Measurements from ENCODE around the gene FAM50B.
"Not testable (repeated sequence)": the region's sequence is repeated elsewhere in the genome, so short reads cannot be mapped to it uniquely, and the experiment has no call there.

The FAM50B gene

GRCh38 chr6:3849681-3850450, 693 bp downstream of the FAM50B start:
- DNase-seq (ENCODE audit: low read depth, low spot score): peak; percentile 41

DNA sequence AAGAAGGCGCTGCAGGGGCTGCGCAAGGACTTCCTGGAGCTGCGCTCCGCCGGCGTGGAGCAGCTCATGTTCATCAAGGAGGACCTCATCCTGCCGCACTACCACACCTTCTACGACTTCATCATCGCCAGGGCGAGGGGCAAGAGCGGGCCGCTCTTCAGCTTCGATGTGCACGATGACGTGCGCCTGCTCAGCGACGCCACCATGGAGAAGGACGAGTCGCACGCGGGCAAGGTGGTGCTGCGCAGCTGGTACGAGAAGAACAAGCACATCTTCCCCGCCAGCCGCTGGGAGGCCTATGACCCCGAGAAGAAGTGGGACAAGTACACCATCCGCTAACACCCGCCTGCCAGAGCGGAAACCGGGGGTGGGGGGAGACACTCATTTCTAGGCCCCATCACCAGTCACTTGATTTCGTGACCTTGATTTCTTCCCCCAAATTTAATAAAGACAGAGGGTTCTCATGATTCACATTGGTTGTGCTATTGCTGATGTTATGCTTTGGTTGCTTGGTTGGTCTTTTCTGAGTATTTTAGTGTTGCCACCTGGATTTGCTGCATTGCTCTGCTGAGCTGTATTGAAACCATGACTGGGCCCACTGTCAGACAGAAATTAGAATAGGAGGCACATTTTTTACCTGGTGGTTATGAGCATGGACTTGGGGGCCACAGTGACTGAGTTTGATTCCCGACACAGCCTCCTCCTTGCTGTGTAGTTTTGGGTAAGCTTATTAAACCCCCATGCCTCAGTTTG, 1.5 kb downstream of the FAM50B start:
- no peak for DNase-seq (ENCODE audit: low read depth, low spot score)

- no peak for DNase-seq (ENCODE audit: low read depth, low spot score)
These were observed 2.7 kb downstream of the FAM50B start for GRCh38 chr6:3851839-3852238.

DNA sequence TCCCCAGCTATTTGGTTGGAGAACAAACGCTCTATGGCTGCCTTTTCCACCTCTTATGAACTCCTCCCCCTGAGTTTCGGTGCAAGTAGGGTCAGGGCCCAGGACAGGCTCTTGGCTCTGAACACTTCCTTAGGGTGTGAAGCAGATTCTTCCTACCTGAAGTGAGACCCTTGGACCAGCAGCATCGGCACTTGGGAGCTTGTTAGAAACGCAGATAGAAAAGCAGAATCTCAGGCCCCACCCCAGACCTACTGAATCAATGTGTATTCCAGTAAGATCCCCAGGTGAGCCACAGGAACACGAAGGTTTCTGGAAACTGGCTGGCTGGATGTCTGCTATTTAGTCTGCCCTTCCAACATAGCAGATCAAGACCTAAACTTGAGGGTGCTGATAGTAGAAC, 3.2 kb downstream of the FAM50B start:
- DNase-seq (ENCODE audit: low read depth, low spot score): no peak

GRCh38 chr6:3855866-3856265, 6.7 kb downstream of the FAM50B start:
- DNase-seq (ENCODE audit: low read depth, low spot score): no peak

DNA sequence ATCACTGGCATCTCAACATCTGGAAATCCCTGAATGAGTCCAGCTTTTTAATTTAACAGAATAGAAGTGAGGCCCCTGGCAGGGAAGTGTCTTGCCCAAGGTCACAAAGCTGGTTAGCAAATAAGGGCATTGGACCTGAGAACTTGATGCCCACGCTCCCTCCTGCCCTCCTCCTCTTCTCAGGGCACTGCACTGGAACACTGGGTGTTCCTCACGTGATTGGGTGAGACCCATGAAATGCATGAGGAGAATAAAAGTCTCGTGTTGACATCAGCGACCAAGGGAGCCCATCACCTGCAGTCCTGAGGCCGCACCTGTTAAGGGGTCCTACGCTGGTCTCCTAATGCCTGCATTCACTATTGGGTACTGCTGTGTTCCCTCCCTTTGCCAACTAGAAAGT, 7.4 kb downstream of the FAM50B start:
- no peak for DNase-seq (ENCODE audit: low read depth, low spot score)

GRCh38 chr6:3857468-3858456, 8.6 kb downstream of the FAM50B start:
- DNase-seq (ENCODE audit: low read depth, low spot score): no peak

DNA sequence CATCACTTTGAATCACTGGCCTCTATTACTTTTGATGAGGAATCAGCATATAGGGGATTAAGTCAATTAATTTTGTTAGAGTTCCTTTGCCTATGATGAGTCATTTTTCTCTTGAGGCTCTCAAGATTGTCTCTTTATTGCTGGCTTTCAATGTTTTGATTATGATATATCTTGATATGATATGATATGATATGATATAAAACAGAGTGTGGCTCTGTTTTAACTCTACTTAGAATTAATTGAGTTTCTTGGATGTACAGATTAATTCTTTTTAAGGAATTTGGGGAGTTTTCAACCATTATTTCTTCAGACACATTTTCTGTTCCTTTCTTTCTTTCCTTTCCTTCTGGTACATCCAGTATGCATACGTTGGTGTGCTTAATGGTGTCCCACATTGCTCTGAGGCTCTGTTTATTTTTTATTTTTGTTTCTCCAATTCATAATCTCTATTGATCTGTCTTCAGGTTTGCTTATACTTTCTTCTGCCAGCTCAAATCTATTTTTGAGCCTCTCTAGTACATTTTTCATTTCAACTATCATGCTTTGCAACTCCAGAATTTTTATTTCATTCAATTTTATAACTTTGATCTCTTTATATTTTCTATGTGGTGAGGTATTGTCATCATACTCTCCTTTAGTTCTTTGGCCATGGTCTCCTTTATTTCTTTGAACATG, 10.8 kb downstream of the FAM50B start:
- no peak for DNase-seq (ENCODE audit: low read depth, low spot score)

GRCh38 chr6:3861424-3861823, 12.3 kb downstream of the FAM50B start:
- no peak for DNase-seq (ENCODE audit: low read depth, low spot score)

DNA sequence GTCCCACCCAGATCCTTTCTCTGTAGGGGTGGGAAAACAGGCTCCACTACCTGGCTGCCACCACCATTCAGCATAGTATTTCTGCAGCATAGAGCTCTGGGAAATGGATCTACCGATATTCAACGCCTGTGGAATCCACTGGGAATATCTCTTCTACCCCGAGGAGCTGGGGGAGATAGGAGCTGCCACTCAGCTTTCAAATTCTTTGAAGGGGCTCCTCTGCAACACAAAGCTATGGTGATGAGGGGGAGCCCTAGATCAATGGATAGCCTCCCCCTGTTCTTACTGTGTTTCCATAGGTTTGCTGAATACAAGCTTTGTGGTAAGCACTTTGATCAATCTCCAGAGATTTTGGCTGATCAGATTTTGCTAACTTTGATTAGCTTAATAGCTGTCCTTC, 12.9 kb downstream of the FAM50B start:
- DNase-seq (ENCODE audit: low read depth, low spot score): no peak

DNA sequence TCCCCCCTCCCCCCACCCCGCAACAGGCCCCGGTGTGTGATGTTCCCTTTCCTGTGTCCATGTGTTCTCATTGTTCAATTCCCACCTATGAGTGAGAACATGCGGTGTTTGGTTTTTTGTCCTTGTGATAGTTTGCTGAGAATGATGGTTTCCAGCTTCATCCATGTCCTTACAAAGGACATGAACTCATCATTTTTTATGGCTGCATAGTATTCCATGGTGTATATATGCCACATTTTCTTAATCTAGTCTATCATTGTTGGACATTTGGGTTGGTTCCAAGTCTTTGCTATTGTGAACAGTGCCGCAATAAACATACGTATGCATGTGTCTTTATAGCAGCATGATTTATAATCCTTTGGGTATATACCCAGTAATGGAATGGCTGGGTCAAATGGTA, 14.1 kb downstream of the FAM50B start:
- DNase-seq (ENCODE audit: low read depth, low spot score): not testable (repeated sequence)

GRCh38 chr6:3865463-3865862, 16.3 kb downstream of the FAM50B start:
- no peak for DNase-seq (ENCODE audit: low read depth, low spot score)

- no peak for DNase-seq (ENCODE audit: low read depth, low spot score)
These were observed 18.7 kb downstream of the FAM50B start for GRCh38 chr6:3867641-3868502.

- DNase-seq (ENCODE audit: low read depth, low spot score): peak; percentile 28
These were observed 19.4 kb downstream of the FAM50B start for GRCh38 chr6:3868544-3868943.

DNA sequence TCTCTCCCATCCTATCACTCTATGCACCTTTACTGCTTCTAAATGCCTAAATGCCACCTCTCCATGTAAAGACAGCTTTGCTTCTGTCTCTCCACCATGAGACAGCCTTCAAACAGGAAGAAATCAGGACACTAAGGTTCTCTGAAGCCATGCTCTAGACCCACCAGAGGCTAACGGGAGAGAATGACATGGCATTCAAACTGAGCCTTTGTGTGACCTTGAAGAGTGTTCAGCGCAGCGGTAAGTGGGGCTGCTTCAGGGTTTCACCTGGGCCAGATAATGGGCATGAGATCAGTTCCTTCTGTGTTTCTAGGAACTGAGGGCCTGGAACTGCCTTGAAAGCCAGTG, 20.1 kb downstream of the FAM50B start:
- no peak for DNase-seq (ENCODE audit: low read depth, low spot score)

DNA sequence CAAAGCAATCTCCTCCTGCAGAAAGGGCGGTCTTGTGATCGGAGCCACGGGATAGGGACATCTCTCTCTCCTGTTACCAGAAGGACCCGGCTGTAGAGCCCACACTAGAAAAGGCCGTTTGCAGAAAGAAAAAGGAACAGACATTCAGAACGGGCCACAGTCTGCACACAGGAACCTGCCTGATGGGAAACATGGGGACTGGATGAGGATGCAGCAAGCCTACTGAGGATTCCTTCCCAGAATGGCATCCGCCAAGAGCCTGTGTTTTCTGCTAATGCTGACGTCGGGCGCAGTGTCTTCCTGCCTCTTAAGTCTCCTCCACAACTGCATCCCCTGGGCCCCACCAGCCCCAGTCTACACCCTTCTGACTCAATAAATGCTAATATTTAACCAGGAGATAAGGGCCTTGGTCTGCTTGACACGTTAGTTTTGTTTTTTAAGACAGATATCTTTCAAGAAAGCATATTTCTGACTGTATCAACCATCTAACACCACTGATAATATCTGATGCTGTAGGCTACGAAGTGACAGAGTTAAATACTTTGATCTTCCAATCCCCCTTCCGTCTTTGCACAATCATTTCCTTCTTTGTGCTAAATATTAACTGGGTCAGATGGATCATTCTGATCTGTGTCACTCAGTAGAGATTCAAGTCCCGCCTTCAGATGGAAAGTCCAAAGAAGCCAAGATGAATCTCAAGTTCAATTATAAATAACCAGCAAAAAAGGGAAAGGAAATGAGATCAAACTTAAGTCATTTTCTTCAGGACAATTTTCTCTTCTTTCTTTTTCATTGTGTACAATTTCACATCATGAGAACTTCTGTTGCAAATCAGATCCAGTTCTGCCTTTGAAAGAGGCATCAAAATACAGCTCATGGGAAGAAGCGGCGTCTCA, 20.7 kb downstream of the FAM50B start:
- DNase-seq (ENCODE audit: low read depth, low spot score): no peak

DNA sequence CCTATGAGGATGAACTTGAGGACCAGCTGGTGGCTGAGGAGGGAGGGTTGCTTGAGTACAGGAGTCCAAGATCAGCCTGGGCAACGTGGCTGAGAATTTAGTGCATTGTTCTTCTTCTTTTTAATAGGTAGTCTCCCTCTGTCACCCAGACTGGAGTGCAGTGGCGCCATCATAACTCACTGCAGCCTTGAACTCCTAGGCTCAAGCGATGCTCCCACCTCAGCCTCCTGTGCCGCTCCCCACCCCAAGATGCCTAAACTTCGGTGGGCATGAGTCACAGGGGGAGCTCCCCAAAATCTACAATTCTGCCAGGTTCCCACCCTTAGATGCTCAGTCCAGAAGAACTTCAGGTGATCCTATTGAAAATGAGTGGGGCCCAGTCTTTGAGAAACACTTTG, 21.4 kb downstream of the FAM50B start:
- DNase-seq (ENCODE audit: low read depth, low spot score): no peak

GRCh38 chr6:3871515-3871914, 22.3 kb downstream of the FAM50B start:
- no peak for DNase-seq (ENCODE audit: low read depth, low spot score)

DNA sequence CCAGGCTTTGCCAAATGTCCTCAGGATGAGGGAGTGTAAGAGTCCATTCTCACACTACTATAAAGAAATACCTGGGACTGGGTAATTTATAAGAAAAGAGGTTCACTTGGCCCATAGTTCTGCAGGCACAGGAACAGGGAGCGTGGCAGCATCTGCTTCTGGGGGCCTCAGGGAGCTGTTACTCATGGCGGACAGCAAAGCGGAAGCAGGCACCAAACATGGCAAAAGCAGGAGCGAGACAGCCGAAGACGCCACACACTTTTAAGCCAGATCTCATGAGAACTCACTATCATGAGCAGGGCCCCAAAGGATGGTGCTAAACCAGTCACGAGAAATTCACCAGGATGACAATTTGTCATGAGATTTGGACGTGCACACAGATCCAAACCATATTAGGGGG, 22.8 kb downstream of the FAM50B start:
- no peak for DNase-seq (ENCODE audit: low read depth, low spot score)
